ENCODE results near the gene VILL. TPM values are rescaled to one million over a fixed set of nuclear protein-coding genes. Genes with fewer than 3 reads are reported as not detected.

The VILL gene
- total RNA-seq, 2 donors from 2014 or later = 174 to 184 TPM

DNA sequence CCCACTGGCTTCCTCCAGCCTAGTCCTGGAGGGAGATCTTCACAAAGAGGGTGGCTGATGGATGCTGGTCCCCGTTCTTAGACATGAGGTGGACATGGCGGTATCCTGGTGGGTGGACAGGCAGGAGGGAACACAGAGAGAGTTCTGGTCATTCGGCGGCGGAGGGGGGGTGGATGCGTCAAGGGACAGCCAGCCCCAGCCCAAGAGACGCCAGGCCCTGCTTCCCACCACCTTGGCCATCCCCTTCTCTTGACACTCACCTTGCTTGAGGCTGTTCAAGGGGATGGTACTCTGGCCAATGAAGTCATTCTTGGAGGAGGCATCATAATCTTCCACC is 17.1 kb downstream of the VILL start:
- DNase-seq = no peak
- intact Hi-C loops (cut with DNase I, micrococcal nuclease) = no loop called here
- ATAC-seq = no peak

DNA sequence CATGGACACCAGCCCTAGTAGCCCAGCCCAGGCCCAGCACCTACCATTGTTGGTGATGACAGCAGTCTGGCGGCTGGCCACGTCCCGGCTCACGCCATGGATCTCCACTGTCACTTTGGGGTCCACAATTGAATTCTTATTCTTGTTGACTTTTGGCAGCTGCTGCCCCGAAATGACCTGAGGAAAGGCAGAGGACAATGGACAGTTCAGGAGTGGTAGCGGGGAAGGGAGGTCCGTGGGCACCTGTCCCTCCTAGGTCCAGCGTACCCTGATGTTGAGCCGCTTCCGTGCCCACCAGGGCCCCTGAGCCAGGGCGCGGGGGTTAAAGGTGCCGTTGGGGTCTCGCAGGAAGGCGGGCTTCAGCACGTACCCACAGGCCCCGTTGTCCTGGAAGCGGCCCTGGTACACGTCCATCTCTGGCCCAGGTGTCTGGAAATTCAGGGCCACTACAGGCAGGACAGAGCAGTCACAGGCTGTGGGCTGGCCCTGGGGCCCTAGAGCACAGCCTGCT is 17.7 kb downstream of the VILL start:
- intact Hi-C loops (cut with DNase I, micrococcal nuclease) = no loop called here
- ATAC-seq = no peak
- no peak for DNase-seq

- DNase-seq (no peak), ATAC-seq (no peak)
- intact Hi-C loops (cut with DNase I, micrococcal nuclease) = no loop called here
These were observed 18.5 kb downstream of the VILL start for GRCh38 chr3:38008971-38009580.

DNA sequence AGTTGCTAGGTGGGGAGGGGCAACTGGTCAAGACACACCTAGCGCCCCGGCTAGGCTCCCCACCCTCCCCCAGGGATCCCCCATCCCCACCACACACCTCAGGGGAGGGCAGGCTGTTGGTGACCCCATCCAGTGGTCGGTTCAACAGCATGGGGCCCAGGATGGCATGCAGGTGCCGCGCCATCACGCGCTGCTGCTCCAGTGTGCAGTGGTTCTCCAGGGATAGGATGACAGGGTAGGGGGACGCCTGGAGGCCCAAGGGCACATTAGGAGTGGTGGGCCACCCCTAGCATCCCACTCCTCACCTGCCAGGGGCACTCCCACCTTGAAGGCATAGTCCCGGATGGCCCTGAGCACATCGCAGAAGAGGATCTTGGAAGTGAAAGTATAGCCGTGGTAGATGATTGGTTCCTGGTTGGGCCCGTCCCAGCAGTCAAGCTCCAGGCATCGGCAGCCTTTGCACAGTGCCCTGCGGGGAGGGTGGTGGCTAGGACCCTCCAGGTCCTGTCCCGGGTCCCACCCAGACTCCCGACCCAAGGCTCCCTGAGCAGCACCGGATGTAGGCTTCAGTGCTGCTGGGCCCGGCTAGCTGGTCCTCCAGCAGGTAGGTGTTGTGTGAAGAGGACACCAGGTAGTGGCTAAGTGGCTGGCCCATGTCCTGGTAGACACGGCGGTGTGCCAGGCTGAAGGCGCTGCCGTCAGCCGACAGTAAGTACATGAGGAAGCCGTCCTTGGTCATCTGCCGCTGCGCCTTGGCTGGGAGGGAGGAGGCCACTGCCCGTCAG is 19.4 kb downstream of the VILL start:
- DNase-seq (no peak), ATAC-seq (no peak)
- intact Hi-C loops (cut with DNase I, micrococcal nuclease) = no loop called here

- ATAC-seq (no peak), DNase-seq (no peak)
- intact Hi-C loops (cut with DNase I, micrococcal nuclease) = no loop called here
These were observed 20.5 kb downstream of the VILL start for GRCh38 chr3:38011111-38011510.

DNA sequence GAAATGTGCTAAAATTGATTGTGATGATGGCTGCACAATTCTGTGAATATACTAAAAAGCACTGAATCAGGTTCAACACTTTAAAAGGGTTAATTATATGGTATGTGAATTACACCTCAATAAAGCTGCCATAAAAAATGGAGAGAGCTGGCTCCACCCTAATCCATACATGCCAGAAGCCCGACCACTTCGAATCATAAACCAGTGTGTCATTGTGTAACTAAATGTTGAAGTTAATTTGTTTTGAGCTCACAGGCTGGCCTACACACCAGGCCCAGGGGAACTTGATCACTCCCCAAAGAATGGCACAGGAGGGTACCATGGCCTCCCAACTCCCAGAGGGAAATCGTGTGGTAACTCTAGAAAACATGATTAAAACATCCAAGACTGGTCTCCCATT is 24.9 kb downstream of the VILL start:
- no peak for DNase-seq
- intact Hi-C loops (cut with DNase I, micrococcal nuclease) = no loop called here
- ATAC-seq = peak; percentile 79

DNA sequence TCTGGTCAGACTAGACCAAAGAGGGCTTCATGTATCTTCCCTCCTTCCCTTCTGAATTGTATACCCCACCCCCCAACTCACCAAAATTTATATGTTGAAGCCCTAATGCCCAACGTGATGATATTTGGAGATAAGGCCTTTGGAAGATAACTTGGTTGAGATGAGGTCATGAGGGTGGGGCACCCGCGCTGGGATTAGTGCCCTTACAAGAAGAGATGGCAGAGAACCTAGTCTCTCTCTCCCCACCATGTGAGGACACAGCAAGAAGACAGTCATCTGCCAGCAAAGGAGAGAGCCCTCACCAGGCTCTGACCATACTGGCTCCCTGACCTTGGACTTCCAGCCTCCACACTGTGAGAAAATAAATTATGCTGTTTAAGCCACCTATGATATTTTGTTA is 25.4 kb downstream of the VILL start:
- intact Hi-C loops (cut with DNase I, micrococcal nuclease) = no loop called here
- no peak for DNase-seq
- peak; percentile 3 for ATAC-seq

- DNase-seq (no peak), ATAC-seq (no peak)
- intact Hi-C loops (cut with DNase I, micrococcal nuclease) = no loop called here
These were observed 25.8 kb downstream of the VILL start for GRCh38 chr3:38016410-38016809.

- ATAC-seq = no peak
- DNase-seq = peak in 1 of 2 donors; percentile 22
- intact Hi-C loops (cut with DNase I, micrococcal nuclease) = no loop called here
These were observed 26.4 kb downstream of the VILL start for GRCh38 chr3:38016847-38017444.

GRCh38 chr3:38017445-38018295 is 27.1 kb downstream of the VILL start:
- DNase-seq = peak in 1 of 2 donors; percentile 24
- intact Hi-C loops (cut with DNase I, micrococcal nuclease) = no loop called here

DNA sequence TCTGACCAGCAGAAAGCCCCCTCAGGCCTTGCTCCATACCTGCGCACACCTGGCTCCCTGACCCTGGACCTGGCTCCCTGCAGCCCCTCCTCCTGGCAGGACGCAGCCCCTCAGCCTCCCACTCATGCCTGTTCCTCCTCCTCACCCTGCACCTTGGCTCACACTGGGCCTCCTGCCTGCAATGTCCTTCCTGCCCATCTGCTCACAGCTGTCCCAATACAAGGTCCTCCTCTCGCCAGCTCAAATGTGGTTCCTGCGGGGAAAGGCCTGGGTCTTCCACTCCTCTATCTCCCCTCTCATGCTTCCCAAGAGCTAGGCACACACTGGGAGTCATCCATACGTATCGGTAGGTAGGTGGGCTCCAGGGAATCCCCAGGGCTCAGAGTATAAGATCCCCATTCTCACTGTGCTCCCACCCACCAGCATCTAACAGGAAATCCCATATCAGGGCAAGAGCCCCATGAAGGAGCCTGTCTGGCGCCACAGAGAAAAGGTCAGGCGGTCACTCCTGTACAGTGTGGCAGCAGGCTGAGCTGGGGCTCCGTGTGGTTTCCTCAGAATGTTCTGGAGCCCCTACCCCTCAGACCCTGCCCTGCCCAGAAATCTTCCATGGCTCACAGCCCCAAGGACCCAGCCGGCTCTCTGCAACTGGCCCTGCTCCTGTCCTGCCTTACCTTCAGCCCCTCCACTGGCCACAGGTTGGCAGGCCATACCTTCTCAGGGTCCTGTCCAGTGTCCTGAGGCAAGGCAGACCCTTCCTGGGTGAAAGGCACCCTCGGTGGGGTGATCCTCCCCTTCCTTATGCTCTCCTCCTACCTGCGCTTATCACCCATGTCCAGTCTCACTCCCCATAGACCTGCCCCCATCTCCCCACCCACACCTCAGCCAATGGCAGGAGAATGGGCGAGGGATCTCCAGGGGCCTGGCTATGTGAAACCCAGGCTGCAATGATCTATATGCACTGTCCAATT is 28.0 kb downstream of the VILL start:
- DNase-seq = peak in 1 of 2 donors; percentile 24
- intact Hi-C loops (cut with DNase I, micrococcal nuclease) = no loop called here
- no peak for ATAC-seq

More at GRCh38 chr3:38017445-38018295, 27.1 kb downstream of the VILL start:
- no peak for ATAC-seq

DNA sequence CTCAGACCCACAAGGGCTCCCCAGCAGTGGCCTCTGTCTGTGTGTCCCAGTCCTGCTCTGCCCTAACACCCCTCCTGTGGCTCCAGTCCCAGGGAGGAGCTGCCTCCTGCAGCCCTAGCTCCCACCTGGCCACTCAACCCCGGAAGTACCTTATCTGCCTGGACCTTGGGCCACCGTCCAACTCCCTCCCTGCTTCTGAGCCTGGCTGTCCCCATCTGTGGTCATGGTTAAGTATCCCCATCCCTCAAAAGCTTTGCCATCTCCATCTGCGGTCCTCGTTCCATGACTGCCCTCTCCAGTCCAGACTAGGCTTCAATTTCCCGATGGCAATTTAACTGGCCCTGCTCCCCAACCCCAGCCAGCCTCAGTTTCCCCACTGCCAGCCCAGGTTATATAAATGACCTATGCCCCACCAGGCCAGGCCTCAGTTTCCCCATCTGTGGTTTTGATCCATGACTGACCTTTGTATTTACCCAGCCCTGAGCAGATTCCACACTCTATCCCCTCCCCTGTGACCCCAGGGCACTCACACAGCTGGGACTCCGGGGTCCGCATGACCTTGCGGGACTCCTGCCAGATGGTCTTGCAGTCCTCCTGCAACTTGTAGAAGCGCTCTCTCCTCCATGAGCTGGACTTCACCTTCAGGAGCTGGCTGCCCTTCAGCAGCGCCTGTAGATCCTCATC is 29.2 kb downstream of the VILL start:
- intact Hi-C loops (cut with DNase I, micrococcal nuclease) = no loop called here
- DNase-seq = peak in 1 of 2 donors; percentile 50
- ATAC-seq = no peak

DNA sequence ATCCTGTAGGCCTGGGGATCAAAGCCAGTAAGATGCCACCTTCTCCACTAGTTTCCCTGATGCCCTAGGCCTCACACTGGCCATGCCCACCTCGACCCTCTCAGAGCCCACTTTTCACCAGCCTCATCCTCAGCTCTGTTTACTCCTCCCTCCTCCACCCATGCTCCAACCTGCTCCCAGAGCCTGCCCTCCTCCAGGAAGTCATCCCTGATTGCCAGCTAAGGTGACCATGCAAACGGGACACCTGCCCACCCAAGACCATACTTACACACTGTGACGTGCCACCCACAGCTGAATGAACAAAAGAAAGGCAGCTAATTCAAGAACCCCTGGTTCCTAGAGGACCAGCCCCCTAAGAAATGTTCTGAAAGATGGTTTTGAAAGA is 29.7 kb downstream of the VILL start:
- no peak for ATAC-seq
- peak in 1 of 2 donors; percentile 23 for DNase-seq
- intact Hi-C loops (cut with DNase I, micrococcal nuclease) = no loop called here

- intact Hi-C loops (cut with DNase I, micrococcal nuclease) = no loop called here
- peak in 1 of 2 donors; percentile 21 for DNase-seq
- no peak for ATAC-seq
These were observed 30.6 kb downstream of the VILL start for GRCh38 chr3:38021196-38021595.

DNA sequence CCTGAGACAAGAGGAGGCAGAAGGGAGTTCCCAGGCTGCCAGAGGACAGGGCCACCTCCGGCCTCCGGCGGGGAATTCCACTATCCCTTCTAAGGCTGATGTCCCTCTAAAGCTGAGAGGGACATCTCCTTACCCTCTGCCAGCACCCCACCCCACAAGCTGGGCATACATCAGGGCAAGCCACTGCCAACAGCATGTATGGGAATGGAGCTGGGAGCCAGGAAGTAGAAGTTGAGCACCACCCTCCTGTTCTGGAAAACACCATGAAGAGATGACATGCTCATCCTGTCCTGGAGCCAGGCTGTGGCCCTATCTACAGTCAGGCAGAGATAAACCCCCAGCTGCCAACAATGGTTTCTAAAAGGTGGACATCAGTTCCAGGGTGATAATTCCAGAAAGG is 31.7 kb downstream of the VILL start:
- intact Hi-C loops (cut with DNase I, micrococcal nuclease) = no loop called here
- ATAC-seq = no peak
- DNase-seq = peak in 1 of 2 donors; percentile 24

DNA sequence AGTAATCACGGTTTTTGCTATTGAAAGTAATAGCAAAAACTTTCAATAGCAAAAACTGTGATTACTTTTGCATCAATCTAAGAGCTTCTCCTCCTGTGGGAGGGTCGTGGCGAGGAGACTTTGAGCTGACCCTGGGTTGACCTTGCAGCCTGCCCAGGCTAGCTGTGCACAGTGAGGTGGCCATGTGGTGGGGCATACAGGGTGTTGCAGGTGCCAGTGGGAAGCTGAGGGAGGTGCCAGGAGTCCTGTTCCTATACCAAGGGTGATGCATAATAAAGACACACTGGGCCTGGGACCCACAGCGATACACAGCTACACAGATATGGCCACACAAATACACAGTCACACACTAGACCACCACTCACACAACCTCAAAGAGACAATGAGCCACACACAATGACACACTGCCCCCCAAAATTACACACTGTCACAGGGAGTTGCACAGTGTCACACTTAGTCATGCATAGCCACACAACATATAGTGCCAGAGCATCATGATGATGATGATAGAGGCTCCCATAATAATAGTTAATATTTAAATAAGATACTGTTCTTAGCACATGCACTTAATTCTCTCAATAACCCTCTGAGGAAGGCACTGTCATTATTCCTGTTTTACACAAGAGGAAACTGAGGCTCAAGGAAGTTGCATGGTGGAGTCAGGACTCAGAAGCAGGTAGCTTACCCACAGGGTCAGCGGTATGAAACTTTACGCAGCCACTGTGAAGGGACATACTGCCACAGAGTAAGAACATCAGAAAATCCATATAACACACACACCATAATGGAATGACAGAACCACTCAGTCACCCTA is 32.5 kb downstream of the VILL start:
- ATAC-seq (no peak), DNase-seq (peak in 1 of 2 donors; percentile 32)
- intact Hi-C loops (cut with DNase I, micrococcal nuclease) = no loop called here

DNA sequence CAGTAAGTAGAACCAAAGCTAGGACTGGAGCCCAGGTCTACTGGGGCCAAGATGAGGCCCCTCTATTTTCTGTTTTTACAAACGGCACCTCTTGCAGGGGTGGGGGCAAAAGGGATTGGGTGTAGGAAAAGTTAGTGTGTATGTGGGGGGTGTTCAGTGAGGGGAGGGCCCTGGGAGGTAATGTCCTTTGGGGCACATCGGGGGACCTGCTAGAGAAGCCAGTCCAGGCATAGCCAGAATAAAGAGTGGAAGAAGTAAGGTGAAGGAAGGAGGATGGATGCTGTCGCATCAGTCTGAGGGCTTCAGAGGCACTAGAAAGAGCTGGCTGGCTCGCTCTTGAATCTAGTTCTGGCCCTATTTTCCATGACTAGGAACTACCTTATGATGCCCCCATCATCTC is 36.3 kb downstream of the VILL start:
- ATAC-seq (no peak), DNase-seq (peak in 1 of 2 donors; percentile 23)
- intact Hi-C loops (cut with DNase I, micrococcal nuclease) = no loop called here

All from left colon (tissue), 2 donors.